PC-9 (cell line): ENCODE results near the gene SLC2A4RG. TPM values are rescaled to one million over a fixed set of nuclear protein-coding genes. Genes with fewer than 3 reads are reported as not detected.

Experiments
- BruUV-seq: library from RNA; stranded (reverse); fragments of 400-500 nt; replicated peaks from 2 replicates; lab custom pipeline; 2021; lab: Mats Ljungman, UMichigan
- CTCF ChIA-PET: fragments of 300-600 bp; sonication (Branson Sonifier 250); formaldehyde crosslinking; loops from one replicate; lab custom pipeline; 2022; ENCODE audit warnings: antibody characterized with exemption; lab: Charles Lee
- POLR2A ChIA-PET: fragments of 300-600 bp; sonication (Branson Sonifier 250); formaldehyde crosslinking; loops from one replicate; lab custom pipeline; 2022; ENCODE audit warnings: antibody characterized with exemption; ENCODE audit not compliant: unreplicated experiment; lab: Charles Lee
- DNase-seq, 2 experiments: peaks; one replicate each; pipeline versions ENCODE4 v3.0.0 to v3.0.0-alpha.2; 2015 to 2022; ENCODE audit warnings: mixed read lengths in 1 of 2
- H2AFZ ChIP-seq: fragments of 200-600 bp; sonication (generic); 2 replicates; pipeline ENCODE4 v1.8.1; 2017; ENCODE audit warnings: antibody characterized with exemption
- H3F3A ChIP-seq: fragments of 200-600 bp; sonication (generic); 2 replicates; pipeline ENCODE4 v1.8.1; 2017; ENCODE audit warnings: antibody characterized with exemption, mild to moderate bottlenecking, low read depth; ENCODE audit not compliant: insufficient read depth
- H3K27ac ChIP-seq: fragments of 200-600 bp; sonication (generic); 2 replicates; pipeline ENCODE4 v1.6.1; 2016; ENCODE audit warnings: mixed run types
- H3K27me3 ChIP-seq: fragments of 200-600 bp; sonication (generic); 2 replicates; pipeline ENCODE4 v1.6.1; 2016; ENCODE audit warnings: low read depth, mixed run types; ENCODE audit not compliant: insufficient read depth
- H3K36me3 ChIP-seq: fragments of 200-600 bp; sonication (generic); 2 replicates; pipeline ENCODE4 v1.6.1; 2016; ENCODE audit warnings: low read depth, mixed run types
- H3K4me1 ChIP-seq: fragments of 200-600 bp; sonication (generic); replicated peaks from 2 replicates; pipeline ENCODE4 v1.6.1; 2016; ENCODE audit warnings: mixed run types; ENCODE audit not compliant: insufficient read depth
- H3K4me2 ChIP-seq: fragments of 200-600 bp; sonication (generic); 2 replicates; pipeline ENCODE4 v1.6.1; 2017; ENCODE audit warnings: mixed run types
- H3K4me3 ChIP-seq: fragments of 200-600 bp; sonication (generic); 2 replicates; pipeline ENCODE4 v1.6.1; 2016; ENCODE audit warnings: mixed run types
- H3K79me2 ChIP-seq: fragments of 200-600 bp; sonication (generic); 2 replicates; pipeline ENCODE4 v1.6.1; 2017; ENCODE audit warnings: low read depth, mixed run types
- H3K9me2 ChIP-seq: fragments of 200-600 bp; sonication (generic); 2 replicates; pipeline ENCODE4 v1.8.1; 2017; ENCODE audit warnings: mild to moderate bottlenecking; ENCODE audit not compliant: insufficient read depth
- H3K9me3 ChIP-seq: fragments of 200-600 bp; sonication (generic); 2 replicates; pipeline ENCODE4 v1.8.1; 2016; ENCODE audit warnings: low read depth; ENCODE audit not compliant: insufficient read depth
- H4K20me1 ChIP-seq: fragments of 200-600 bp; sonication (generic); 2 replicates; pipeline ENCODE4 v1.8.1; 2017; ENCODE audit not compliant: insufficient read depth
- CTCF ChIP-seq: fragments of 200-600 bp; sonication (generic); conservative IDR thresholded peaks from 2 replicates; pipeline ENCODE4 v1.6.1; 2017; ENCODE audit warnings: mixed run types, antibody characterized with exemption, mild to moderate bottlenecking, moderate library complexity
- EZH2 ChIP-seq: fragments of 200-600 bp; sonication (generic); IDR thresholded peaks from 2 replicates; pipeline ENCODE4 v1.8.0; 2017; ENCODE audit warnings: antibody characterized with exemption, low read depth
- intact Hi-C: fragments of 100-400 bp; cut with micrococcal nuclease; formaldehyde crosslinking; loops from one replicate; pipeline ENCODE4 v1.10.0; 2022; ENCODE audit not compliant: unreplicated experiment
- total RNA-seq: library from RNA; stranded (reverse); gene quantifications from 2 replicates; pipeline ENCODE4 v1.2.3, GENCODE V29; 2021

The SLC2A4RG gene
- total RNA-seq, 1 experiment from 2014 or later = 167 TPM

DNA sequence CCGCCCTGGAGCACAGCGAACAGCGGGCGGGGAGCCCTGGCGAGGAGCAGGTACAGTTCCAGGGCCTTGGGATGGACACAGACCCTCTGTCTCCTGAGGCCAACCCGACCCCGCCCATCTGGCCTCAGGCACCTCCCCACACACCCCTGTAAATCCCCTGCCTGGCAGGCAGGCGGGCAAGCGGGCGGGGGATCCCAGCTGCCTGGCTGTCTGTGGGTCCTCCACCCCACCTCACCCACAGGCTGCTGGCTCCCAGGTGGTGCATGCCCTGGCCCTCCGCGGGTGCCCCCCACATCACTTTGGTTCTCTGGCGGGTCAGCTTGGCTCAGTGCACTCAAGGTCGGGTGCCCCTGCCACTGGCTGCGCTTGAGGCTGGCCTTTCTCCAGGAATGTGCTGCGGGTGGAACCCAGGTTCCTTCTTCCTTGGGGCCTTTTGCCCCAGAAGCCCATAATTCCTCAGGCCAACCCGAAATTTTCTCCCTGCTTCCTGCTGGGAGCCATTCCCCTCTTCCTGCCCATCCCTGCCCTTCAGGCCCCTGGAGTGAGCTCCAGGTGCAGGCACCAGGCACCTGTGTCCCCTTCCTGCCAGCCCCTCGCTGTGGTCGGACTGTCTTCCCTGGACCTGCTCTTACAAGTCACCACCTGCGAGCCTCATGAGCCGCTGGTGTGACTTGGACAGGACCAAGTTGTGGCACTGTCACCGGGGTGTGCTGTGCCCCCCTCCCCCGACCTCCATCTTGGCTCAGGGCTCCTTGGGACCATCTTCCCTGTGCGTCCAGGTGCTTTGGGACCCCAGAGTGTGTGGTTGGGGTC, 48.5 kb upstream of the SLC2A4RG start:
- intact Hi-C loops = no loop called here
- no TSS peak for BruUV-seq
- no peak for TF ChIP-seq EZH2
- TF ChIP-seq CTCF = no peak
- no peaks in the 10 kb centered on the region for H3K9me3 ChIP-seq
- H2AFZ ChIP-seq = no peak overlapping the region
- ChIA-PET POLR2A (no interaction called here), CTCF (no interaction called here)
- H3K4me1 ChIP-seq = peaks cover 39% of the 10 kb centered on the region
- no peak overlapping the region for H3K4me3 ChIP-seq
- peaks cover 35% of the 10 kb centered on the region for H3F3A ChIP-seq
- peak overlapping the region; percentile 37 for H3K4me2 ChIP-seq
- H3K36me3 ChIP-seq = no peaks in the 10 kb centered on the region
- peak overlapping the region; percentile 23; the same call in 1 of the 2 replicates for H3K27ac ChIP-seq
- H3K79me2 ChIP-seq = no peaks in the 10 kb centered on the region
- no peaks in the 10 kb centered on the region for H3K27me3 ChIP-seq
- peak; percentile 39 to 61 for DNase-seq
- H3K9me2 ChIP-seq = no peaks in the 10 kb centered on the region
- no peaks in the 10 kb centered on the region for H4K20me1 ChIP-seq

DNA sequence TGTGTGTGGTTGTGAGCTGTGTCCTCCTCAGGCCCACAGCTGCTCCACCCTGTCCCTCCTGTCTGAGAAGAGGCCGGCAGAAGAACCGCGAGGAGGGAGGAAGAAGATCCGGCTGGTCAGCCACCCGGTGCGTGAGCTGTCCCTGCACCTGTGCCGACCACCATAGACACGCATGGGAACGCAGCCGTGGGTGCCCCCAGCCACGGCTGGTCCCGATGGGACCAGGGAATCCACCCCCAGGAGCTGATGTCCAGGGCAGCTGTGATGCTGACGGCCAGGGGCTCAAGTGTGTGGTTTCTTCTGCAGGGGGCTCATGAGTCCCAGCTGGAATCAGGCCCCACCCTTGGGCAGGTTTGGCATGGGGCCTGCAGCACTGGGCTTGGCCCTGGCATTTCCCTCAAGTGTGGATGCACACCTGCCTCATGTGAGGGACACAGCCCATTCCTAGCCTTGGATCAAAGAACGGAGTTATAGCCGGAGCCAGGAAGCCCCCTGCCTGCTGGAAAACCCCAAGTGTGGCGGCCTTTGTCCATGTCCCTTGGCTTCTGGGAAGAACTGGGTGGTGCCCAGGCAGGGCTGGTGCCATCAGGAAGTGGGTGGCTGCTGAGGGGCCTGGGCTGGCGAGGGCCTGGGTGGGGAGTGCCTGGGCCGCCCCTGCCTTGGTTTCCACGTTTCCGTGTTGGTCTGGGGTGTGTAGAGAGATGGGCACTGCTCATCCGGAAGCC, 47.7 kb upstream of the SLC2A4RG start:
- Histone ChIP-seq H3F3A (peaks cover 37% of the 10 kb centered on the region), H3K9me3 (no peaks in the 10 kb centered on the region), H3K4me2 (peak overlapping the region; percentile 37; the same call in 1 of the 2 replicates), H3K4me1 (peaks cover 31% of the 10 kb centered on the region), H3K27ac (0 out of 2 replicates have a peak overlapping the region, but pooled peaks have one; percentile 23), H3K9me2 (no peaks in the 10 kb centered on the region), H3K27me3 (no peaks in the 10 kb centered on the region), H3K36me3 (no peaks in the 10 kb centered on the region), H3K79me2 (no peaks in the 10 kb centered on the region), H4K20me1 (no peaks in the 10 kb centered on the region), H2AFZ (no peak overlapping the region), H3K4me3 (no peak overlapping the region)
- no TSS peak for BruUV-seq
- TF ChIP-seq EZH2 = no peak
- TF ChIP-seq CTCF = no peak
- intact Hi-C loops = no loop called here
- no peak for DNase-seq
- POLR2A ChIA-PET = no interaction called here
- CTCF ChIA-PET = interaction anchor here (0.6 kb wide), 1 partner anchor 102 kb away, joined by 5 read pairs; no protein-coding TSS in a partner anchor

- peaks cover 25% of the 10 kb centered on the region for H3K4me1 ChIP-seq
- H3F3A ChIP-seq = peaks cover 43% of the 10 kb centered on the region
- H3K27me3 ChIP-seq = no peaks in the 10 kb centered on the region
- intact Hi-C loops = no loop called here
- H3K36me3 ChIP-seq = no peaks in the 10 kb centered on the region
- BruUV-seq = no TSS peak
- 0 out of 2 replicates have a peak, but pooled peaks cover 2% of the 10 kb centered on the region for H4K20me1 ChIP-seq
- H3K4me2 ChIP-seq = no peak overlapping the region
- H2AFZ ChIP-seq = no peak overlapping the region
- no peak overlapping the region for H3K27ac ChIP-seq
- no peak overlapping the region for H3K4me3 ChIP-seq
- no peaks in the 10 kb centered on the region for H3K9me3 ChIP-seq
- DNase-seq = no peak
- TF ChIP-seq CTCF (no peak), EZH2 (no peak)
- H3K79me2 ChIP-seq = no peaks in the 10 kb centered on the region
- ChIA-PET CTCF (interaction anchor here (0.6 kb wide), 1 partner anchor 101 kb away, joined by 5 read pairs; no protein-coding TSS in a partner anchor), POLR2A (interaction anchor here (0.6 to 0.7 kb wide), 2 partner anchors 280 to 375 kb away, joined by 3 to 7 read pairs; no protein-coding TSS in a partner anchor)
- H3K9me2 ChIP-seq = no peaks in the 10 kb centered on the region
These were observed 47.0 kb upstream of the SLC2A4RG start for GRCh38 chr20:63692436-63693082.
